K562 (cell line): Measurements from ENCODE around the gene BCKDHB. TPM values are rescaled to one million over a fixed set of nuclear protein-coding genes. Genes with fewer than 3 reads are reported as not detected.

Experiments
- ATAC-seq: fragments of 200-7000 bp; cut with Tn5 transposase; 3 replicates; pipeline ENCODE4 v1.9.1; 2020; ENCODE audit warnings: moderate library complexity
- BruUV-seq: library from RNA; stranded (reverse); fragments of 400-500 nt; replicated peaks from 2 replicates; lab custom pipeline; 2021; lab: Mats Ljungman, UMichigan
- CTCF ChIA-PET: fragments of 300-600 bp; formaldehyde crosslinking; extraction: SDS; loops from one replicate; lab custom pipeline; 2021; ENCODE audit warnings: low intra/inter-chr PET ratio; lab: Yijun Ruan, JAX
- POLR2A ChIA-PET: fragments of 300-600, 350-650 bp; sonication (Branson Sonifier 250); formaldehyde crosslinking; extraction: SDS; loops from one replicate; lab custom pipeline; 2021; ENCODE audit warnings: antibody characterized with exemption, inconsistent platforms; lab: Yijun Ruan, JAX
- DNase-seq, 4 experiments: peaks; one replicate each; pipeline versions ENCODE4 v3.0.0 to v3.0.0-alpha.2; 2011 to 2018; ENCODE audit warnings: low spot score in 3 of 4, mixed read lengths in 3 of 4; ENCODE audit errors: extremely low read depth in 1 of 4
- FAIRE-seq: peaks from 2 replicates; lab custom pipeline; 2011; peaks lifted over from hg19 to GRCh38; lab: Jason Lieb, UNC
- H2AFZ ChIP-seq: 2 replicates; pipeline ENCODE4 v1.6.0; 2011; ENCODE audit warnings: low read depth, low read length, control low read depth, inconsistent platforms
- H3K27ac ChIP-seq: fragments of 200-600 bp; 3 replicates; pipeline ENCODE4 v1.8.0; 2011; ENCODE audit warnings: low read depth, mild to moderate bottlenecking, control low read depth, inconsistent platforms, low read length, moderate library complexity, mixed read lengths; ENCODE audit errors: extremely low read depth
- H3K27me3 ChIP-seq, 2 experiments: fragments of 300-600 bp in 1 of 2; 2 replicates in 1 of 2; 3 replicates in 1 of 2; pipeline versions ENCODE4 v1.6.0 to v1.8.0; 2011; ENCODE audit warnings: inconsistent platforms in 2 of 2, low read length in 2 of 2, mild to moderate bottlenecking in 1 of 2, mixed read lengths in 1 of 2, moderate library complexity in 1 of 2; ENCODE audit not compliant: control insufficient read depth in 2 of 2, insufficient read depth in 2 of 2
- H3K36me3 ChIP-seq: fragments of 300-600 bp; 3 replicates; pipeline ENCODE4 v1.8.0; 2011; ENCODE audit warnings: mild to moderate bottlenecking, low read length, inconsistent platforms; ENCODE audit not compliant: control insufficient read depth, insufficient read depth
- H3K4me1 ChIP-seq, 2 experiments: fragments of 200-600 bp in 1 of 2; replicated peaks in 1 of 2; 2 replicates in 1 of 2; 3 replicates in 1 of 2; pipeline versions ENCODE4 v1.5.1 to v1.8.0; 2011; ENCODE audit warnings: inconsistent platforms in 2 of 2, low read length in 2 of 2, mild to moderate bottlenecking in 1 of 2, mixed read lengths in 1 of 2, moderate library complexity in 1 of 2; ENCODE audit not compliant: control insufficient read depth in 2 of 2, insufficient read depth in 2 of 2
- H3K4me2 ChIP-seq: 2 replicates; pipeline ENCODE4 v1.6.1; 2011; ENCODE audit warnings: low read length, control low read depth, inconsistent platforms, mixed read lengths; ENCODE audit not compliant: insufficient read depth
- H3K4me3 ChIP-seq: fragments of 200-600 bp; sonication (generic), shearing (Covaris generic); 2 replicates; pipeline ENCODE4 v1.5.1; 2016; ENCODE audit warnings: control low read depth, inconsistent platforms
- H3K79me2 ChIP-seq: fragments of 200-600 bp; 3 replicates; pipeline ENCODE4 v1.8.0; 2011; ENCODE audit warnings: low read length, inconsistent platforms; ENCODE audit not compliant: control insufficient read depth, insufficient read depth
- H3K9ac ChIP-seq, 2 experiments: 2 replicates each; pipeline versions ENCODE4 v1.6.0 to v1.6.1; 2011; ENCODE audit warnings: low read depth in 2 of 2, low read length in 2 of 2, control low read depth in 1 of 2, inconsistent platforms in 1 of 2, mild to moderate bottlenecking in 1 of 2, mixed read lengths in 1 of 2; ENCODE audit not compliant: insufficient read depth in 1 of 2
- H3K9me1 ChIP-seq: one replicate; pipeline ENCODE4 v1.6.0; 2011; ENCODE audit warnings: inconsistent platforms, mild to moderate bottlenecking, low read length, moderate library complexity; ENCODE audit not compliant: control insufficient read depth, insufficient read depth
- H3K9me3 ChIP-seq: replicated peaks from 2 replicates; pipeline ENCODE4 v1.5.1; 2011; ENCODE audit warnings: low read depth, low read length, inconsistent platforms; ENCODE audit not compliant: control insufficient read depth, insufficient read depth
- H4K20me1 ChIP-seq: replicated peaks from 2 replicates; pipeline ENCODE4 v1.6.1; 2011; ENCODE audit warnings: low read length, inconsistent platforms, mixed read lengths; ENCODE audit not compliant: control insufficient read depth, insufficient read depth
- BRF1 ChIP-seq: IDR thresholded peaks from 3 replicates; pipeline ENCODE4 v1.6.1; 2011; ENCODE audit warnings: borderline replicate concordance, mild to moderate bottlenecking; ENCODE audit not compliant: insufficient read length; ENCODE audit errors: extremely low read depth
- FOXA1 ChIP-seq: fragments of 450-650 bp; IDR thresholded peaks from 2 replicates; pipeline ENCODE4 v1.6.1; 2016; ENCODE audit warnings: mild to moderate bottlenecking, borderline replicate concordance
- GABPB1 ChIP-seq: sonication (generic); formaldehyde crosslinking; IDR thresholded peaks from 2 replicates; pipeline ENCODE4 v1.8.0; 2022; ENCODE audit warnings: mild to moderate bottlenecking, missing genetic modification reagents
- HDAC3 ChIP-seq: fragments of 450-650 bp; IDR thresholded peaks from 2 replicates; pipeline ENCODE4 v1.6.1; 2018; ENCODE audit warnings: borderline replicate concordance, mild to moderate bottlenecking, moderate library complexity; ENCODE audit not compliant: partially characterized antibody
- HNRNPK ChIP-seq: fragments of 200-400 bp; formaldehyde crosslinking; IDR thresholded peaks from one replicate; pipeline ENCODE4 v1.6.1; 2018; ENCODE audit warnings: mild to moderate bottlenecking, low read depth, low read length; ENCODE audit not compliant: poor library complexity, severe bottlenecking
- MYC ChIP-seq, 2 experiments: fragments of 250-450 bp in 1 of 2; sonication (Bioruptor Pico) in 1 of 2; IDR thresholded peaks; 2 replicates each; pipeline versions ENCODE4 v1.5.1 to v1.6.1; 2012 to 2021; ENCODE audit warnings: low read depth in 2 of 2, borderline replicate concordance in 1 of 2, improper control_type of control experiment in 1 of 2, low read length in 1 of 2, mild to moderate bottlenecking in 1 of 2, moderate library complexity in 1 of 2
- PHF21A ChIP-seq: fragments of 450-650 bp; IDR thresholded peaks from 2 replicates; pipeline ENCODE4 v1.6.1; 2017; ENCODE audit warnings: low read depth, borderline replicate concordance
- SAFB2 ChIP-seq: fragments of 200-400 bp; formaldehyde crosslinking; IDR thresholded peaks from 2 replicates; pipeline ENCODE4 v1.6.1; 2018; ENCODE audit warnings: borderline replicate concordance, low read length, low read depth, moderate library complexity; ENCODE audit not compliant: severe bottlenecking
- STAT6 ChIP-seq: sonication (generic); formaldehyde crosslinking; IDR thresholded peaks from 2 replicates; pipeline ENCODE4 v1.8.1; 2023; ENCODE audit warnings: mild to moderate bottlenecking, missing genetic modification reagents
- ZC3H4 ChIP-seq: sonication (generic); formaldehyde crosslinking; IDR thresholded peaks from 2 replicates; pipeline ENCODE4 v1.9.0; 2021; ENCODE audit warnings: missing genetic modification reagents, borderline replicate concordance
- ZNF121 ChIP-seq: sonication (generic); formaldehyde crosslinking; conservative IDR thresholded peaks from 2 replicates; pipeline ENCODE4 v1.8.0; 2022; ENCODE audit warnings: missing genetic modification reagents
- WGBS: fragments of 100-300 bp; shearing (Covaris generic); methylation state at CpG from one replicate; pipeline ENCODE4 v1.1.6; 2016; ENCODE audit warnings: low coverage, mixed read lengths; ENCODE audit not compliant: insufficient coverage; ENCODE audit errors: missing lambda C conversion rate; 5-methylcytosine and 5-hydroxymethylcytosine counted together
- in situ Hi-C: fragments of 300-500 bp; cut with MboI; formaldehyde crosslinking; loops from 4 replicates; pipeline ENCODE4 v1.15.0; 2018; ENCODE audit warnings: inconsistent platforms, mixed read lengths
- intact Hi-C: fragments of 100-400 bp; cut with micrococcal nuclease; formaldehyde crosslinking; loops from 2 replicates; pipeline ENCODE4 v1.14.2; 2022
- polyA plus RNA-seq, 8 experiments: library from polyadenylated mRNA; depleted of rRNA in 4 of 8; stranded (reverse) in 5 of 8; unstranded in 3 of 8; fragments of >200 nt; fragmentation: Nextera tagmentation in 2 of 8; fragmentation: Illumina TruSeq in 1 of 8; extraction: Ambion mirVana in 2 of 8; extraction: Trizol in 1 of 8; gene quantifications; 2 replicates each; pipeline versions ENCODE4 v1.2.1 to v1.2.3, GENCODE V29; 2011 to 2014; ENCODE audit warnings: inconsistent platforms in 1 of 8, missing spikeins in 1 of 8
- total RNA-seq, 7 experiments: library from RNA; depleted of rRNA in 6 of 7; stranded (reverse); fragments of >200 nt in 6 of 7; fragmentation: Illumina TruSeq in 2 of 7; extraction: Trizol in 2 of 7; gene quantifications; 2 replicates each; pipeline versions ENCODE4 v1.2.1 to v1.2.3, GENCODE V29; 2011 to 2021; ENCODE audit warnings: low replicate concordance in 1 of 7

BCKDHB gene
- total and polyA plus RNA-seq, 9 of the 15 experiments (the other 6 are each of a cell fraction or from before 2014, with no cell fraction given) = 4.1 to 23.7 (median 7.5) TPM

GRCh38 chr6:80343511-80343910, 237.0 kb downstream of the BCKDHB start:
- no peaks in the 10 kb centered on the region for H3K9me3 ChIP-seq
- no peak overlapping the region for H2AFZ ChIP-seq
- no peaks in the 10 kb centered on the region for H4K20me1 ChIP-seq
- no peak overlapping the region for H3K27ac ChIP-seq
- ChIA-PET CTCF (no interaction called here), POLR2A (interaction anchor here (0.6 kb wide), 1 partner anchor 1656 kb away, joined by 3 read pairs; no protein-coding TSS in a partner anchor)
- H3K9me1 ChIP-seq = no peaks in the 10 kb centered on the region
- intact Hi-C loops = no loop called here
- no peaks in the 10 kb centered on the region for H3K4me1 ChIP-seq
- H3K4me3 ChIP-seq = no peak overlapping the region
- in situ Hi-C loops = no loop called here
- ATAC-seq (no peak), FAIRE-seq (no peak), DNase-seq (no peak)
- H3K9ac ChIP-seq = no peak overlapping the region
- TF ChIP-seq SAFB2 = no peak
- no peak for TF ChIP-seq HNRNPK
- no peak for TF ChIP-seq MYC (IDR thresholded peaks at IDR 0.05; ENCODE audit: low read depth, low read length)
- no peak for TF ChIP-seq MYC (CRISPR knock-in tag; IDR thresholded peaks at IDR 0.05; ENCODE audit: borderline replicate concordance, low read depth)
- no peak for TF ChIP-seq ZC3H4 (CRISPR knock-in tag)
- TF ChIP-seq HDAC3 = no peak
- no peak for TF ChIP-seq PHF21A
- no peak for TF ChIP-seq ZNF121
- TF ChIP-seq GABPB1 (CRISPR knock-in tag) = no peak
- TF ChIP-seq BRF1 = no peak
- TF ChIP-seq STAT6 (CRISPR knock-in tag) = no peak
- no peak for TF ChIP-seq FOXA1
- 6% methylated on average over 2 of the region's 2 CpGs for WGBS
- no peaks in the 10 kb centered on the region for H3K27me3 ChIP-seq
- H3K4me2 ChIP-seq = no peak overlapping the region
- no TSS peak for BruUV-seq
- no peaks in the 10 kb centered on the region for H3K36me3 ChIP-seq
- no peaks in the 10 kb centered on the region for H3K79me2 ChIP-seq
